Stimulated activated CD4-positive, alpha-beta T cell treated with anti-CD3 and anti-CD28 coated beads, Interleukin-12 subunit alpha, Interleukin-12 subunit beta, amount 100 ng/mL, for 24 hours (primary cell): ENCODE data around the gene PDILT.
"Not testable (repeated sequence)": the region's sequence is repeated elsewhere in the genome, so short reads cannot be mapped to it uniquely, and the experiment has no call there.

Experiments
- DNase-seq, 2 experiments: peaks; one replicate each; pipeline ENCODE4 v3.0.0-alpha.2; 2020; ENCODE audit warnings: low read depth in 2 of 2

Gene PDILT, protein sequence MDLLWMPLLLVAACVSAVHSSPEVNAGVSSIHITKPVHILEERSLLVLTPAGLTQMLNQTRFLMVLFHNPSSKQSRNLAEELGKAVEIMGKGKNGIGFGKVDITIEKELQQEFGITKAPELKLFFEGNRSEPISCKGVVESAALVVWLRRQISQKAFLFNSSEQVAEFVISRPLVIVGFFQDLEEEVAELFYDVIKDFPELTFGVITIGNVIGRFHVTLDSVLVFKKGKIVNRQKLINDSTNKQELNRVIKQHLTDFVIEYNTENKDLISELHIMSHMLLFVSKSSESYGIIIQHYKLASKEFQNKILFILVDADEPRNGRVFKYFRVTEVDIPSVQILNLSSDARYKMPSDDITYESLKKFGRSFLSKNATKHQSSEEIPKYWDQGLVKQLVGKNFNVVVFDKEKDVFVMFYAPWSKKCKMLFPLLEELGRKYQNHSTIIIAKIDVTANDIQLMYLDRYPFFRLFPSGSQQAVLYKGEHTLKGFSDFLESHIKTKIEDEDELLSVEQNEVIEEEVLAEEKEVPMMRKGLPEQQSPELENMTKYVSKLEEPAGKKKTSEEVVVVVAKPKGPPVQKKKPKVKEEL

GRCh38 chr16:20404637-20405036 is at the start of gene PDILT:
Gene PDILT (minus strand): TSS chr16:20404737. CDS start chr16:20399300, 5,437 bp downstream.
- no peak for DNase-seq

- not testable (repeated sequence) for DNase-seq
Observed at GRCh38 chr16:20453633-20454032, 49.1 kb upstream of the PDILT start.

DNA sequence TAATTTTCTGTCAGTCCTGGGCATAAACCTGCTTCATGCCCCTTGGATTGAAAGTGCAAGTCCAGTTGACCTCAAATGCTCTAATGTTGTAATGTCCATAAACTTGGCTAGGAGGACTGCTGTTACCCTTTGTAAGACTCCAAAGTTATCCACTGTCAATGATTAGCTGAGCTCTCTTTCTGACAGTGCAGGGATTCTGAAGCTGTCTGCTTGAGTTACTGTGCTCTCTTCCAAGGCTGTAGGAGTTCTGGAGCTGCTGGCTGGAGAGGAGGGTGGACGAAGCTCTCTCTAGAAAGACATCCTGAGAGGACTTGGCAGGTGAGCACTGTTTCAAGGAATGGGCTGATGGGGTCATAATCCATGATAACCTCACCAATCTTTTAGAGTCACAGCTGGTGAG is 46.8 kb upstream of the PDILT start, which contains the start of gene ACSM2A:
TSS of gene ACSM2A (plus strand) at position 158 of the 400 bp plus-strand sequence. CDS start 8,594 bp downstream, outside the sequence.
- DNase-seq: not testable (repeated sequence)

- not testable (repeated sequence) for DNase-seq
Observed at GRCh38 chr16:20446652-20447393, 42.3 kb upstream of the PDILT start.

- not testable (repeated sequence) for DNase-seq
Observed at GRCh38 chr16:20441859-20442258, 37.3 kb upstream of the PDILT start.

DNA sequence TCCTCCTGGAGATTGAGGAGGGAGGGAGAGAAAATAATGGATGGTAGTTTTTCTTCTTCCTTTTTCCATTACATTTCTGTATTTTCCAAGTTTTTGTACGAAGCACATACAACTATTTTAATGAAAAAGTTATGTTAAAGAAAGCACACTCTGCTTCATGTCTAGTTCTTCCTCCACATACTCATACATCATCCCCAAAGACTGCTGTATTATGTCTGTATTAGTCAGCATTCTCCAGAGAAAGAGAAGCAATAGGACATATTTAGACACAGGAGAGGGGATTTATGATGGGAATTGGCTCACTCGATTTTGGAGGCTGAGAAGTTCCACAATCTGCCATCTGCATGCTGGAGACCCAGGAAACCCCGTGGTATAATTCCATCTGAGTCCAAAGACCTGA is 36.7 kb upstream of the PDILT start:
- no peak for DNase-seq

GRCh38 chr16:20440731-20441130 is 36.2 kb upstream of the PDILT start:
- not testable (repeated sequence) for DNase-seq

GRCh38 chr16:20439820-20440231 is 35.3 kb upstream of the PDILT start:
- not testable (repeated sequence) for DNase-seq

DNA sequence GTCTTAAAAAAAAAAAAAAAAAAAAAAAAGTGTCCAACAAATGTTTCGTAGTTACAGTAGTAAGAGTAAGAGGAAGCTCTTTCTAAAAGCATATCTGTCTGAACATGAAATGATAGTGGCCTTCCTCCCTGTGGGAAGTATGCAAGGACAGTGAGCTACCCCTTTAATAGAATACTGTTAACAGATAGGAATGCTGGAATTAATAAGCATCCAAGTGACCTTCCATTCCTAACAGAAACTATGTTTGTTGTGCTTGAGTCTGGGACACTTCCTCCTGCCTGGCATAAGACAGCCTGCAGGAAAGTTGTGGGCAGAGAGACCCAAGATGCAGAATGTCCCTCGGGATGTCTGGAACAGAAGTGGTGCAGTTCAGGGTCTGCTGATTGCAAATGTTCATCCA is 34.4 kb upstream of the PDILT start:
- DNase-seq: not testable (repeated sequence)

DNA sequence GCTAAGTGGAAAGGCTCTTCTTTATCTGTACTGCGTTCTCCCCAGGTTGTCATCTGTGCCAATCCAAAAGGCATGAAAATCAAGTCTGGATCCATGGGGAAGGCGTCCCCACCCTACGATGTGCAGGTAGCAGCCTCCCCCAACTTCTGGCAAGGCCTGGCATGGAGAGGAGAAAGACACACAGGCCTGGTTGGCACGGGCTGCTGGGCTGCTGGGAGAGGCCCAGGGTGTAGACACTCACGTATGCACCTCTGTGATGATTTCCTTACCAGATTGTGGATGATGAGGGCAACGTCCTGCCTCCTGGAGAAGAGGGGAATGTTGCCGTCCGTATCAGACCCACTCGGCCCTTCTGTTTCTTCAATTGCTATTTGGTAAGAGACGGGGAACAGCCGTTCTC is 26.4 kb upstream of the PDILT start:
- no peak for DNase-seq

DNA sequence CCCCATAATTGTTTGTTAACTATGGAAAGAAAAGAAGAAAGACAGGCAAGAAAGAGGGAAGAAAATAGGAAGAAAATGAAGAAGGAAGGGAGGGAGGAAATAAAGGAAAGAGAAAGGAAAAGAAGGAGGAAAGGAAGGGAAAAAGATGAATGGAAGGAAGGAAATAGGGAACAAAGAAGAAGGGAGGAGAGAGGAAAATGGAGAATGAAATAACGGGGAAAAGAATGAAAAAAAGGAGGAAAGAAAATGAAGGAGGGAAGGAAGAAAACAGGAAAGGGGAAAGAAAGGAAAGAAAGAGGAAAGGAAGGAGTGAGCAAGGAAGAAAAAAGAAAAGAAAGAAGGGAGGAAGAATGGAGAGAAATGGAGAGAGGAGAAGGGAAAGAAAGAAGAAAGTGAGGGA is 25.9 kb upstream of the PDILT start:
- not testable (repeated sequence) for DNase-seq

DNA sequence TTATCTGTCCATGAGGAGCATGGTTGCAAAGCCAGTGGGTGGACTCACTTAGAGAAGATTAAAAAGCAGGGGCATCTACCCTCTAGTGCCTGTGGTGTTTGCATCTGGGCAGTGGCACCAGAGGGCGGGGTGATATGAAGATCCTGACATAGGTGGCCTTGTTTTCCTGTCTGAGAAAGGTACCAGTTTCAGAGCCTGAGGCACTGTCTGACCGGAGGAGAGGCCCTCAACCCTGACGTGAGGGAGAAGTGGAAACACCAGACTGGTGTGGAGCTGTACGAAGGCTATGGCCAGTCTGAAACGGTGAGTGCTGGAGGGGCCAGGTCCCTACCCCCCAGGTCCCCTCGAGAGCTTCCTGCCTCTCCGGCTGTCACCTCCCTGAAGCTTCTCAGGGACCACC is 25.0 kb upstream of the PDILT start:
- DNase-seq: not testable (repeated sequence)

DNA sequence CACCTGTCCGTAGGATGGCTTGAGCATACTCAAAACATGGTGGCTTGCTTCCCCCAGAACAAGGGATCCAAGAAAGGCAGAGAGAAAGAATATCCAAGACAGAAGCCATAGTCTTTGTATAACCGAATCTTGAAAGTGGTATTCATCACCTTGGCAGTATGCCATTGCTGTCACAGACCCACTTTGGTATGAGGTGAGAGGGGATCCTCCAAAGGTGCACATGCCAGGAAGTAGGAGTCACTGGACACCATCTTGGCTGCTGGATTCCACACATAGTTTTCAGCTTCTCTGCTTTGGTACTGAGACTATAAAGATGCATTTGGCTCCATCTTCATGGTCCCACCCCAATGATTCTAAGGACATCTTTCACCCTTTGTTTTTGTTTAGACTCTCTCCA is 22.9 kb upstream of the PDILT start:
- not testable (repeated sequence) for DNase-seq

DNA sequence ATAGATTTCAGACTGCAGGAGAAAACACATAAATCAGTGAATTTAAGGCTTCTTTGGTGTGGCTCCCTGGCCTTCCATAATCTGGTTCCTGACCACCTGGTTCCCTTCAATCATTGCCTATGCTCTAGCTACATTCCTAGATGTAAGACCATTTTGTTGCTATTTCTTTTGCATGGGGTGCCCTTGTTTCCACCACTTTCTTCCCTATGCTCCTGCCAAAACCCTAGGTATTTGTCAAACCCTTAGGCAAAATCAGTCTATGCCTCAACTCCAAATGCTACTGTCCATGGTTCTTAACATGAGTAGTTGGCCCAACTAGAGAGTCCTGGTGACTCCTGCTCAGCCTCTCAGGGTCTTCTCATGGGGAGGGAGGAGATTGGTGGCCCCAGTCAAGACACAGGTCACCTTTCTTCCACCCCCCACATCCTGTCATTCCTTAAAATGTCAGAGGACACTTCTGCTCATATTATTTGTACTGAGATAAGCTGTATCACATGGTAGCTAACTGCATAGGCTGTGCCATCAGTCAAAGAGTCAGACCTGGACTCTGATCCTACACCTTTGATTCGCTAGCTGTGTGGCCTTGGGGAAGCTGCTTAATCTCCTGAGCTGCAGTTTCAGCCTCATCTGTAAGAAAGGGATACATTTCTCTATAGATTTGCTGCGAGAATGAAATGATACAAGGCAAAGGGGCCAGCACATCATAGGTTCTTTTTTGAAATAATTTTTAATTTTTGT is 19.8 kb upstream of the PDILT start:
- no peak for DNase-seq

- not testable (repeated sequence) for DNase-seq
Observed at GRCh38 chr16:20423772-20424128, 19.2 kb upstream of the PDILT start.

DNA sequence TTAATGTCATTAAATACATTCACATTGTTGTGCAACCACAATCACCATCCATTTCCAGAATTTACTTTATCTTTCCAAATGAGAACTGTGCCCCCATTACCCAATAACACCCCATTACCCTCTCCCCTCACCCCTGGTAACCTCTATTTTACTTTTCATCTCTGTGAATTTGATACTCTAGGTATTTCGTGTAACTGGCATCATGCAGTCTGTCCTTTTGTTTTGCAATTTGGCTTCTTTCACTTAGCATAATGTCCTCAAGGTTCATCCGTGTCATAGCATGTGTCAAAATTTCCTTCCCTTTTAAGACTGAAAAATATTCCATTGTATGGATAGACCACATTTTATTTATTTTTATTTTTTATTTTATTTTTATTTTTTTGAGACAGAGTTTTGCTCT is 17.2 kb upstream of the PDILT start:
- DNase-seq: not testable (repeated sequence)

DNA sequence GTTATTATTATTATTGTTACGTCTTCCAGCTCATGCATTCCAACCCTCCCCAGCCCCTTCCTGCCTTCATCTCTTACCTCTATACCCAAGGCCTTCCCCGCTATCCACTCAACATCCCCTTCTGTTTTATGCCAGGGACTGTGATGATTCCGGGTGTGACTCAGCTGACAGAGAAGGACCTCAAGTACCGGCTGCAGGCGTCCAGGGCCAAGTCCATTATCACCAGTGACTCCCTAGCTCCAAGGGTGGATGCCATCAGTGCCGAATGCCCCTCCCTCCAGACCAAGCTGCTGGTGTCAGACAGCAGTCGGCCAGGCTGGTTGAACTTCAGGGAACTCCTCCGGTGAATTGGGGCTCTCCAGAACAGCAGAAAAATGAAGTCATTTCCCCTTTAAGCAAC is 14.6 kb upstream of the PDILT start:
- DNase-seq: not testable (repeated sequence)

GRCh38 chr16:20415541-20415940 is 11.0 kb upstream of the PDILT start:
- DNase-seq: no peak

GRCh38 chr16:20411055-20411454 is 6.5 kb upstream of the PDILT start:
- no peak for DNase-seq

GRCh38 chr16:20410121-20410723 is 5.7 kb upstream of the PDILT start:
- DNase-seq: no peak

DNA sequence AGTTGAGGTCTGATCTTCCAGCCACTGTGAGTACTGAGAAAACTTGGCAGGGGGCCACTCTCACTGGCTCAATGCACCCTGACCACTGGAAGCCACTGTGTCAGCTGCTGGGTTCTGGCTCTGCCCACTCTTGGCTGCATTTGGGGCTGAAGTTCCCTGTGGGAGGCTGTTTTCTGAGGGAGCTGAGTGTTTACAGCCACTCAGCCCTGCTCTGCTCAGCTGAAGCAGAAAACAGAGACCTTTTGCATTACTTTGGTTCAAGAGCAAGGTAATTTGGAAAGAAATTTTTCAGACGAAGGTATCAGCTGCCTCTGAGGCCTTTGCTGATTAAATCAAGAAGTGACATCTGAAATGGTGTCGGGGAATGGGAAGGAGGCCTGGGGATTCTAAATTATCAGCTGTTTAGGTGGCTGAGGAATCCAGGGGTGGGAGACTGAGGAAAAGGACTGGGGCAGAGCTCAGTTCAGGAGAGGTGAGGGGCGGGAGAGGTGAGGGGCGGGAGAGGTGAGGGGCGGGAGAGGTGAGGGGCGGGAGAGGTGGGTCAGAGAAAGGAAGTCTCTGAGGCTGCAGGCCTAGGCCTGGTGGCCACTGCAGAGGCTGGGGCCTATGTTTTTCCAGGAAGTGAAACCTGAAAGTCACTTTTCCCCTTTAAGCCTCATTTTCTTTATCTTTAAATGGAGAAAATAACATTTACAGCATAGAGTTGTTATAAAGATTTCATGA is 5.0 kb upstream of the PDILT start, which contains the start of gene ACSM5:
TSS of gene ACSM5 (plus strand) at position 137 of the 723 bp plus-strand sequence. CDS start 1,951 bp downstream, outside the sequence.
- DNase-seq: no peak
